Suppressor macrophage treated with lipopolysaccharide for 1 hour (primary cell): ENCODE results near the gene LYRM1.

Source experiments
- DNase-seq, 3 donors: peaks; one replicate each; pipeline ENCODE4 v3.0.0-alpha.2; 2020 to 2022

LYRM1 gene

GRCh38 chr16:20871941-20872815 is 28.4 kb upstream of the LYRM1 start:
- no peak for DNase-seq

- no peak for DNase-seq
These were observed 27.2 kb upstream of the LYRM1 start for GRCh38 chr16:20873331-20873730.

DNA sequence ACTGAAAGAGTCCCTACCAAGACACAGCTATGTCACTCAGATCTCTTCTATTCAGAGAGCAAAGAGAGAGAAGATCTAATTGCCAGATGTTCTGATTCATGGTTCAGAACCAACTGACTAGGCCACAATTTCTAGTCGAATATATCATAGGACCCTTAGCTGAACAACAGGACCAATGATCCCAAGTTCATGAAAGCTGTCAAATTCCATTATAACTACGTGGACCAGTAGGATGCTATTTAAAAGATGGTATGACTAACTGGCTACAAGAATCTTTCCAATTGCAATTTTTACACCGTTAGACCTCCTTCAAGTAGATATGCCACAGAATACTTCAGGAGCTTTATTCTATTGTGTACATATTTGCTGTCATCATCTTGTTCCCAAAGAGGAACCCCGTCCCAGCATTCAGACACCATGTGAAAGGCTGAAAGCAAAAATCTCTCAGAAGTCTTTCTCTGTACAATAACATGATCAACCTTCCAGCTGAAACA is 26.4 kb upstream of the LYRM1 start:
- DNase-seq = no peak

- DNase-seq = peak; percentile 20 to 50 (median 34)
These were observed 25.3 kb upstream of the LYRM1 start for GRCh38 chr16:20875355-20875650.

GRCh38 chr16:20878682-20879147 is 21.9 kb upstream of the LYRM1 start:
- DNase-seq = peak in 1 of 3 donors; percentile 22

DNA sequence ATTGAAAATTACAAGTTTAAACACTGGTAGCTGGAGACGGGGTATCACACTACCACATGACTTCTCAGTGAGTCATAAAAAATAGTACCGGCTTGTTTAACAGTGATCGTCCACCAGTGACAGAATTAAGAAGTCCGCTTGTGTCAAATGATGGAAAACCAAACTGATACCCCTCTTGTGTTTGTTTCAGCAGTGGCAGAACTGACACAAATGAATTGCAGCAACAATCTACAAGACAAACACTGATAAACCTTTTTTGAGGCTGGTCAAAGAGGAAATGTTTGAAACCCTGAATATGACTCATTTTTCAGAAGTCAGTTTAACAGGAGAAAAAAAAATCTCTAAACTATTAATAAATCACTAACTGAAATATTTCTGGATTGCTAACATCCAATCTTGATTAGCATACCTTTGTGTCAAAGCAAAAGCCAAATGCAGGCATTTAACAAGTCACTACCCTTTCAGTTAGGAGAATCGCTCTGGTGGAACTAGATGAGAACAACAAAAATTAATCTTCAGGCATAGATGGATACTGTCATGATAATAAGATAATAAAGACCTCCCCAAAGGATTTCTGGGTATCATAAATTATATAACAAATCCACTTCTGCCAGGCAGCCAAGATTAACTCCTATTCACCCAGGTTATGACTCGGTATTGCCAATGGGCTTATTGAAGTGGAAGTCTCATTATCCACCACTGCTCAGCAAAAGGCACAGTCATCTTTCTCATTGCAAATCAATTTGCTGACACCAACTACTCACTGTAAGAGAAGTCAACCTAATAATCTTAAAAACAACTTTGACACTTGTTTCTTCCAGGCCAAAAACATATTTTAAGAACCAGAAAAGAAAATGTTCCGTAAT is 21.2 kb upstream of the LYRM1 start:
- DNase-seq = peak; percentile 38 to 66 (median 56)

- no peak for DNase-seq
These were observed 19.6 kb upstream of the LYRM1 start for GRCh38 chr16:20880867-20881502.

- peak in 2 of 3 donors; percentile 21 to 41 for DNase-seq
These were observed 19.1 kb upstream of the LYRM1 start for GRCh38 chr16:20881503-20881878.

DNA sequence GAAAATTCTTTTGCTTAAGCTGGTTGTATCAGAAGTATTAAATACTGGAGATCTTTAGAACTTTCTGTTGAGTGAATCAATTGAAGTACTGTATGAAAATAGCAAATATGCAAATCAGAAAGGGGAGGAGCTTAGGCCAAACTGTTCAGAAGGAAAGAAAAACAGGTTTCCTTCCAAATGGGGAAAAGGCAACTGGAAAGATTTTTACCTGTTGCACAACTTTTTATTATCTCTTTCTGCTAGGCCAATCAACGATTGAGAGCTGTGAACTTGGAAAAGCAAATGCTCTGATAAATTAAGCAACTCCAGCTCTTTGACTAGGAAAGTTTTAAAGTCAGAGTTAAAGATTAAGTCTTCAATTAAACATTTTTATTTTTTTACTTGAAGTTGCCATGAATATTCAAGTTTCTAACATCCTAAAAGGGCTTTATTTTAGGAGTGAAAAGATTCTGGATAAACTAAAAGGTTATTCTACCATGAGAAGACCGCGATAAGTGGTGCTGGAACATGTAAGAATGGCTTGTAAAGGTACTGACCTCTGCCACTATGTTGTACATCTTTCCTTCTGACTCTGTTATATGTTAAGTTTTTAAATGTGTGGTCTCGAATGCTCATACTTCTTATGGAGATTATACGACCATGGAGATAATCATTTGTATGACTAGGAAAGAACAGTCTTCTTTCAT is 16.9 kb upstream of the LYRM1 start:
- no peak for DNase-seq

- peak; percentile 54 to 65 (median 60) for DNase-seq
These were observed 16.4 kb upstream of the LYRM1 start for GRCh38 chr16:20884240-20884556.

DNA sequence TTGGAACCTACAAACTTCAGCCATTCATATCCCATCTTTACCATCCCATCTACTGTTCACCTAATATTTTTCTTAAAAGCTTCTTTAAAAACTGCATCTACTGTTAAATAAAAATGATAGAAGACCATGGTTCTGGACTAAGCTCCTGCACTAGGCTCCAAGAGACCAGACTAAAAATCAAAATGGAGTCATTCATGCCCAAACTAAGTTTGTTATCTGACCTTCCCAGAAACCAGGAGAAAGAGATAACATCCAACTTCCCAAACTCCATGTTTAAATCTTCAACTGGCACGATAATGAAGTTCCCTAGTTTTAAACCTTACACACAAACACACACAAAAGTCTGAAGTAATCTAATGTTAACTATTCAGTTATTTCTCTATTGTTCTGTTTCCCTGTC is 14.3 kb upstream of the LYRM1 start:
- DNase-seq = no peak

DNA sequence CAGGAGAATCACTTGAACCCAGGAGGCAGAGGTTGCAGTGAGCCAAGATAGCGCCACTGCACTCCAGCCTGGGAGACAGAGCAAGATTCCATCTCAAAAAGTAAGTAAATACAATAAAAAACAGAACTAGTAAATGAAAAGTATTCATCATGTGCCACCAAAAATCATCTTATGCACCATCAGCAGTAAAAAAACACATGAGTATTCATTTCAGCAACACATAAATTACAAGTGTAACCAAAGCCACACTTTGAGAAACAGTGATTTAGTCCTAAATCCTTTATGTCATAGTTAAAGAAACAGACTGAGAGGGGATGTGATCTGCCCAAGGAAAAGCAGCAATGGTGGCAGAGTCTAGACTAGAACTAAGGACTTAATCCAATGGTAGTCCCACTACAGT is 13.4 kb upstream of the LYRM1 start:
- DNase-seq = no peak

- DNase-seq = no peak
These were observed 10.8 kb upstream of the LYRM1 start for GRCh38 chr16:20889625-20890275.

- no peak for DNase-seq
These were observed 6.2 kb upstream of the LYRM1 start for GRCh38 chr16:20894388-20894787.

- peak; percentile 65 to 83 (median 81) for DNase-seq
These were observed 3.2 kb upstream of the LYRM1 start for GRCh38 chr16:20897253-20897897.

GRCh38 chr16:20897922-20898321 is 2.6 kb upstream of the LYRM1 start:
- DNase-seq = peak in 2 of 3 donors; percentile 20 to 39

DNA sequence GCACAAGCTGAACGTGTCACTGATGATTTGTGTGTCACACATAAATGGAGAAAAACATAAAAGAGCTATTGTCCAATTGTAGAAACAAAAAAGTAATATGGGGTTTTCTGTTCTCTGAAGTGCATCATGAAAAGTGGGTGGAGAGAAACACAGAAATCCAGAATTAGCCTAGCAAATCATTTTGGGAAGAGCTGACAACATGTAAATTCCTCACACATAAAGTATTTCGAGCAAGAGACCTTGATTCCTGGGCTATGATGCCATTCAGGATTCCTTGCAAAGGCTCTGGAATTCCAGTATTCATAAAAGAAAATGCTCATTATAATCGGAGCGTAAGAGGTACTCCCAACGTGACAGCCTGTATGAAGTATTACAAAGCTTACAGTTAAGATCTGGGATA is 1.5 kb upstream of the LYRM1 start:
- peak in 2 of 3 donors; percentile 62 to 73 for DNase-seq

DNA sequence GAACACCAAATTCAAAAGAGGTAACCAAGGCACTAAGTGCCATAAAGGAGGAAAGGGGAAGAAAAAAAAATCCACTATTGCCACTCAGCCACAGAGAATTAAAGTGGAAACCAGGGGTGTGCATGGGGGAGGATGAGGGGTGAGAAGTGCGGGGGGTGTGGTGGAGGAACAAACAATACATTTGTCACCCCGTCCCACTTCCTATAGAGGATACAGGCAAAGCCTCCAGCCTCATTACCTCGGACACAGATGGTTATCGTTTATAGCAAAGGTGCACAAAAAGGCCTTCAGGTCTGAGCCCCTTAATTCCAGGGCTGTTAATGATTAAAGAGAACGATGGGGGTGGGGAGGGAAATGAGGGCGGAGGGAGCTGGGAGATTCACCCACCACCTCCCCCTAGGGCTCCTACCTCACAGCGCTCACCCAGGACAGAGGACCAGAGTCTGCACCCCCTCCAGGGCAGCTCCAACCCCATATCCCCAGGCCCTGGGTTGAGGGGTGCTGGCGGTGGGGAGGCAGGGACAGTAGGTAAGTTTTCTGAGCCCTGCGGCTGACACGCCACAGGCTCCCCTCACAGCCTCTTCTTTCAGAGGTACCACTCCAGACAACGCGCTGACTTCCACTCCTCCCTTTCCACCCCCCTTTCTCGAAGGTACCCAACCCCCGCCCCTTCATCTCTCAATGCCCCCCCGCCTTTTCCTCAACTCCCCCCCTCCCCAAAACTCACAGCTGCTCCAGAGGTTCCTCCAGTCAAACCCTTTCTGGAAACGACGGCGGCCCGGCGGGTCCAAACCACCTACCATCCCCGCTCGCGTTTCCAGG is 883 bp upstream of the LYRM1 start:
- DNase-seq = peak; percentile 78 to 83 (median 79)

GRCh38 chr16:20901068-20901435 is 481 bp downstream of the LYRM1 start:
- DNase-seq = no peak

- peak; percentile 76 to 83 (median 81) for DNase-seq
These were observed 1.0 kb downstream of the LYRM1 start for GRCh38 chr16:20901436-20902112.
